HPDE6-E6E7 (cell line): ENCODE measurements around the gene KLHL42.
"Not testable (repeated sequence)": the region's sequence is repeated elsewhere in the genome, so short reads cannot be mapped to it uniquely, and the experiment has no call there.

ENCODE experiments used
- DNase-seq: peaks from one replicate; pipeline ENCODE4 v3.0.0; 2011; ENCODE audit warnings: missing footprints; ENCODE audit errors: extremely low spot score

KLHL42 gene

GRCh38 chr12:27817766-27818165 is 37.7 kb downstream of the KLHL42 start:
- no peak for DNase-seq

GRCh38 chr12:27818401-27818918 is 38.4 kb downstream of the KLHL42 start:
- DNase-seq = no peak

GRCh38 chr12:27820564-27820963 is 40.5 kb downstream of the KLHL42 start:
- DNase-seq = no peak

- peak; percentile 44 for DNase-seq
These were observed 41.4 kb downstream of the KLHL42 start for GRCh38 chr12:27821259-27821973.

- DNase-seq = peak; percentile 94
These were observed 42.2 kb downstream of the KLHL42 start for GRCh38 chr12:27822076-27822712.

- DNase-seq = no peak
These were observed 43.0 kb downstream of the KLHL42 start for GRCh38 chr12:27823038-27823437.

- DNase-seq = no peak
These were observed 44.3 kb downstream of the KLHL42 start for GRCh38 chr12:27824126-27824842.

- no peak for DNase-seq
These were observed 46.0 kb downstream of the KLHL42 start for GRCh38 chr12:27826076-27826475.

GRCh38 chr12:27828196-27828595 is 48.2 kb downstream of the KLHL42 start:
- peak; percentile 37 for DNase-seq

- DNase-seq = no peak
These were observed 58.6 kb downstream of the KLHL42 start for GRCh38 chr12:27838543-27839185.

- no peak for DNase-seq
These were observed 60.4 kb downstream of the KLHL42 start for GRCh38 chr12:27840229-27840999.

GRCh38 chr12:27841392-27841882 is 61.4 kb downstream of the KLHL42 start:
- DNase-seq = no peak

- DNase-seq = no peak
These were observed 63.7 kb downstream of the KLHL42 start for GRCh38 chr12:27843714-27844245.

- no peak for DNase-seq
These were observed 64.5 kb downstream of the KLHL42 start for GRCh38 chr12:27844366-27845090.

GRCh38 chr12:27845187-27845586 is 65.2 kb downstream of the KLHL42 start:
- DNase-seq = no peak

- DNase-seq = not testable (repeated sequence)
These were observed 65.7 kb downstream of the KLHL42 start for GRCh38 chr12:27845706-27846105.

- not testable (repeated sequence) for DNase-seq
These were observed 67.3 kb downstream of the KLHL42 start for GRCh38 chr12:27847293-27847692.

- DNase-seq = no peak
These were observed 71.3 kb downstream of the KLHL42 start for GRCh38 chr12:27851311-27851710.

- no peak for DNase-seq
These were observed 72.1 kb downstream of the KLHL42 start for GRCh38 chr12:27852117-27852516.
